Sigmoid colon (tissue), 7 donors: ENCODE measurements around the gene PRRG1. TPM values are rescaled to one million over a fixed set of nuclear protein-coding genes. Genes with fewer than 3 reads are reported as not detected.

Experiments used
- DNase-seq: peaks from one replicate; pipeline ENCODE4 v3.0.0-alpha.2; 2019
- H3K27ac ChIP-seq, 4 donors: fragments of 200-600 bp; sonication (generic); one replicate each; pipeline ENCODE4 v1.5.1; 2016 to 2019; ENCODE audit warnings: mild to moderate bottlenecking in 1 of 4
- H3K27me3 ChIP-seq, 3 donors: fragments of 200-600 bp; sonication (generic); one replicate each; pipeline ENCODE4 v1.5.1; 2019; ENCODE audit warnings: mild to moderate bottlenecking in 1 of 3
- H3K36me3 ChIP-seq, 4 donors: fragments of 200-600 bp; sonication (generic); one replicate each; pipeline ENCODE4 v1.5.1; 2016 to 2019
- H3K4me1 ChIP-seq, 4 donors: fragments of 200-600 bp; sonication (generic); one replicate each; pipeline ENCODE4 v1.5.1; 2017 to 2019
- H3K4me3 ChIP-seq, 4 donors: fragments of 200-600 bp; sonication (generic); one replicate each; pipeline ENCODE4 v1.5.1; 2017 to 2019; ENCODE audit warnings: mild to moderate bottlenecking in 2 of 4, moderate library complexity in 1 of 4
- H3K9me3 ChIP-seq, 4 donors: fragments of 200-600 bp in 3 of 4; sonication (generic) in 3 of 4; one replicate each; pipeline versions ENCODE4 v1.5.1 to v1.6.1; 2013 to 2019
- EP300 ChIP-seq, 4 donors: sonication (generic); formaldehyde crosslinking; IDR thresholded peaks; one replicate each; pipeline ENCODE4 v1.6.1; 2017; ENCODE audit warnings: antibody characterized with exemption in 4 of 4
- POLR2A ChIP-seq, 2 donors: fragments of 450-650 bp; IDR thresholded peaks; one replicate each; pipeline ENCODE4 v1.6.1; 2016; ENCODE audit warnings: antibody characterized with exemption in 2 of 2, mild to moderate bottlenecking in 2 of 2, moderate library complexity in 2 of 2
- POLR2AphosphoS5 ChIP-seq, 4 donors: sonication (generic); formaldehyde crosslinking; IDR thresholded peaks; one replicate each; pipeline ENCODE4 v1.6.1; 2017; ENCODE audit warnings: antibody characterized with exemption in 4 of 4
- WGBS, 2 donors: extraction: QIAGEN DNeasy Blood & Tissue Kit; methylation state at CpG; one replicate each; pipeline ENCODE4 v1.1.7; 2013; 5-methylcytosine and 5-hydroxymethylcytosine counted together
- intact Hi-C: fragments of 100-400 bp; cut with DNase I; formaldehyde crosslinking; loops from one replicate; pipeline ENCODE4 v1.15.1; 2023
- polyA plus RNA-seq, 3 donors: library from polyadenylated mRNA; stranded (reverse); fragments of 200-250 nt; gene quantifications; one replicate each; pipeline ENCODE4 v1.2.3, GENCODE V29; 2013
- total RNA-seq, 4 donors: library from RNA; depleted of rRNA; stranded (reverse); fragments of >200 nt; gene quantifications; one replicate each; pipeline ENCODE4 v1.1.0, GENCODE V29; 2016
- TF ChIP-seq, protein P1 (sequence below), 4 experiments: fragments of 450-650 bp in 3 of 4; fragments of 200-600 bp in 1 of 4; IDR thresholded peaks; one replicate each; pipeline ENCODE4 v1.5.1; 2016 to 2019; ENCODE audit warnings: antibody characterized with exemption in 4 of 4, mild to moderate bottlenecking in 3 of 4, moderate library complexity in 2 of 4
- donor health status: healthy with polysubstance abuse.
- donor health status: Bipolar disorder and iron deficiency.
- donor health status: healthy.

The PRRG1 gene
- total and polyA plus RNA-seq, 7 donors: 1.2 to 8.3 (median 4.2) TPM

DNA sequence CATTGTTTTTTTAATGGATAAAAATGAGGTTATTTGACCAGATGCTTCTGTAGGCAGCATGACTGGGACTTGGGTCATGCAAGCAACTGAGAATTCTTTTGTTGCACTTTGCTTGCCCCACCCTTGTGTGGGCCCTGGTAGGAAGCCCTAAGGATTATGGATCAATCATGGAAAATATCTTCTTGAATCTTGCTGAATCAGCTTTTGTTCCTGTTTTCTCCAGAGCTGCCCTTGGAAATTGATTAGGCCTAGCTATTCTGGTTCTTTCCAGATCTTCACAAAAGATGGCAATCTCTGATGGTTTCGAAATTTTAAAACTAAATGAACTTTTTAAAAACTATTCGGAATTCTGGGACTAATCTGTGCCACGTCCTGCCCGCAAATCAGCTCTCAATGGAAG is 58.6 kb downstream of the PRRG1 start:
- TF ChIP-seq EP300 (IDR thresholded peaks at IDR 0.05) (no peak), POLR2AphosphoS5 (IDR thresholded peaks at IDR 0.05) (no peak), POLR2A (IDR thresholded peaks at IDR 0.05) (no peak)
- TF ChIP-seq, protein P1, sequence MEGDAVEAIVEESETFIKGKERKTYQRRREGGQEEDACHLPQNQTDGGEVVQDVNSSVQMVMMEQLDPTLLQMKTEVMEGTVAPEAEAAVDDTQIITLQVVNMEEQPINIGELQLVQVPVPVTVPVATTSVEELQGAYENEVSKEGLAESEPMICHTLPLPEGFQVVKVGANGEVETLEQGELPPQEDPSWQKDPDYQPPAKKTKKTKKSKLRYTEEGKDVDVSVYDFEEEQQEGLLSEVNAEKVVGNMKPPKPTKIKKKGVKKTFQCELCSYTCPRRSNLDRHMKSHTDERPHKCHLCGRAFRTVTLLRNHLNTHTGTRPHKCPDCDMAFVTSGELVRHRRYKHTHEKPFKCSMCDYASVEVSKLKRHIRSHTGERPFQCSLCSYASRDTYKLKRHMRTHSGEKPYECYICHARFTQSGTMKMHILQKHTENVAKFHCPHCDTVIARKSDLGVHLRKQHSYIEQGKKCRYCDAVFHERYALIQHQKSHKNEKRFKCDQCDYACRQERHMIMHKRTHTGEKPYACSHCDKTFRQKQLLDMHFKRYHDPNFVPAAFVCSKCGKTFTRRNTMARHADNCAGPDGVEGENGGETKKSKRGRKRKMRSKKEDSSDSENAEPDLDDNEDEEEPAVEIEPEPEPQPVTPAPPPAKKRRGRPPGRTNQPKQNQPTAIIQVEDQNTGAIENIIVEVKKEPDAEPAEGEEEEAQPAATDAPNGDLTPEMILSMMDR (IDR thresholded peaks at IDR 0.05): no peak
- no peak for DNase-seq
- intact Hi-C loops: no loop called here
- Histone ChIP-seq H3K4me1 (no peaks in the 10 kb centered on the region), H3K27ac (no peak overlapping the region), H3K4me3 (no peak overlapping the region), H3K9me3 (no peaks in the 10 kb centered on the region), H3K36me3 (no peaks in the 10 kb centered on the region), H3K27me3 (no peaks in the 10 kb centered on the region)
- 95 to 99% methylated on average over 4 of the region's 4 CpGs for WGBS, 2 donors

DNA sequence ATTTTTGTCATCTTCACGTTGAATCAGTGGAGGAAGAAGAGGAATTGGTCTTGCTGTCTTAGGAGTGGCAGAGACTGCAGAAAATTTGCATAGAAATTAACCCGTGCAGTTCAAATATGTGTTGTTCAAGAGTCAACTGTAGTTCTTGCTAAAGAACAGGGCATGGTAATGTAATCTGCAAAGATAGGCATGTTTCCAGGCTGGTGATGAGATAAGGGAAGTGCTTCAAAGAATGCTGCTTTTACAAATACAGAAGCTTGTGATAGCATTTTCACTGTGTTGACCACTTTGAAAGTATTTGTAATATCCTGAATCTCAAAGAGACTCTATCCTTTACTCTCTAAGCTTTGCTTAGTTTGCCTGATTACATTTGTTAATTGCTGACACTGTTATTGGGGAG is 60.1 kb downstream of the PRRG1 start:
- Histone ChIP-seq H3K9me3 (no peaks in the 10 kb centered on the region), H3K4me1 (no peaks in the 10 kb centered on the region), H3K36me3 (no peaks in the 10 kb centered on the region), H3K4me3 (no peak overlapping the region), H3K27me3 (no peaks in the 10 kb centered on the region), H3K27ac (no peak overlapping the region)
- DNase-seq: no peak
- WGBS, 2 donors: 33 to 66% methylated on average over 2 of the region's 2 CpGs
- TF ChIP-seq EP300 (IDR thresholded peaks at IDR 0.05): no peak
- TF ChIP-seq POLR2A (IDR thresholded peaks at IDR 0.05): no peak
- TF ChIP-seq, protein P1 (IDR thresholded peaks at IDR 0.05): no peak
- TF ChIP-seq POLR2AphosphoS5 (IDR thresholded peaks at IDR 0.05): no peak
- intact Hi-C loops: no loop called here

DNA sequence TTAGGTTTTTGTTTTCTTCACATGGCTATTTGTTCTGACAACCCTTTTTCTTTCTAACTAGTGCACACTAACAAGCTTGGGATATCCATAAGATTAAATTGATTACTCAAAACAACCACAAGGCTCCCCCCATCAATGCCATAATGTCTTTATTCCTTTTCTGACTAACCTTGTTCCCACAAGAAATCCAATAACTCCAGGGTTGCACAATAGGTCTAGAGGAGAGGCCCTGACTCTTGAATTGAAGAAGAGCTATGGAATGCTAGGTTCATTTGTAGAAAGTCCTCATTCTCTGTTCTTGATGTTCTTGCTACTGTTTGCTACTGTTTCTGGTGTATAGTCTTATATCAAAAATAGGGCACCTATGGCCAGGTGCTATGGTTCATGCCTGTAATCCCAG is 71.0 kb downstream of the PRRG1 start:
- intact Hi-C loops: no loop called here
- no peak for DNase-seq
- Histone ChIP-seq H3K4me3 (no peak overlapping the region), H3K9me3 (no peaks in the 10 kb centered on the region), H3K4me1 (no peaks in the 10 kb centered on the region), H3K36me3 (no peaks in the 10 kb centered on the region), H3K27me3 (no peaks in the 10 kb centered on the region), H3K27ac (no peak overlapping the region)
- TF ChIP-seq, protein P1 (IDR thresholded peaks at IDR 0.05): no peak
- TF ChIP-seq POLR2A (IDR thresholded peaks at IDR 0.05) (no peak), EP300 (IDR thresholded peaks at IDR 0.05) (no peak), POLR2AphosphoS5 (IDR thresholded peaks at IDR 0.05) (no peak)

DNA sequence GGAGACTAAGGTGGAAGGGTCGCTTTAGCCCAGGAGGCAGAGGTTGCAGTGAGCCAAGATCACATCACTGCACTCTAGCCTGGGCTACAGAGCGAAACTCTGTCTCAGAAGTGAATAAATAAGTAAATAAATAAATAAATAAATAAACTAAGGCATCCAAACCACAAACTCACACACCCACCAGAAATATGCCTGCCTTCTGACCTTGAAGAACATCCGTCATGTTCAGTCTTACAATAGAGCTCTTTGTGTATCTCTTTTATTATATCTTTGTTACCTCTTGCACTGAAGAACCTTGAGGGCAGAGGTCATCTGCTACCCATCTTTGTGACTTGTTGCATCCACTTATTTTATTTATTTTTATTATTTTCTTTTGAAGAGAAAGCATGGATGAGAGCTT is 71.6 kb downstream of the PRRG1 start:
- 85 to 91% methylated on average over 3 of the region's 3 CpGs for WGBS, 2 donors
- intact Hi-C loops: no loop called here
- Histone ChIP-seq H3K4me1 (no peaks in the 10 kb centered on the region), H3K4me3 (no peak overlapping the region), H3K36me3 (no peaks in the 10 kb centered on the region), H3K27ac (no peak overlapping the region), H3K9me3 (no peaks in the 10 kb centered on the region), H3K27me3 (no peaks in the 10 kb centered on the region)
- no peak for DNase-seq
- TF ChIP-seq POLR2A (IDR thresholded peaks at IDR 0.05) (no peak), EP300 (IDR thresholded peaks at IDR 0.05) (no peak), POLR2AphosphoS5 (IDR thresholded peaks at IDR 0.05) (no peak)
- TF ChIP-seq, protein P1 (IDR thresholded peaks at IDR 0.05): no peak

DNA sequence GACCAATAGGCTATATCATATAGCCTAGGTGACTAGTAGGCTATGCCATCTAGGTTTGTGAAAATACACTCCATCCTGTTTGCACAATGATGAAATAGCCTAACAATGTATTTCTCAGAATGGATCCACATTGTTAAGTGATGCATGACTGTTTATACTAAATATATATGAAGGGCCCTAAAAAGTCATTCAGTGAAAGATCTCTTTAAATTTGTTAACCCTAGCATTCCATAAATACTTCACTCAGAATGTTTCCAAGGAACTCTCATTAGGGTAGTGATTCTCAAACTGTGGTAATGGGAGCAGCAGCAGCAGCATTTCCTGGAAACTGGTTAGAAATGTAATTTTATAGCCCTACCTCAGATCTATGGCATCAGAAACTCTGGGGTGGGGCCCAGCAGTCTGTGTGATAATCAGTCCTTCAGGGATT is 74.9 kb downstream of the PRRG1 start:
- intact Hi-C loops: no loop called here
- TF ChIP-seq EP300 (IDR thresholded peaks at IDR 0.05) (no peak), POLR2AphosphoS5 (IDR thresholded peaks at IDR 0.05) (no peak), POLR2A (IDR thresholded peaks at IDR 0.05) (no peak)
- TF ChIP-seq, protein P1 (IDR thresholded peaks at IDR 0.05): no peak
- H3K27me3 ChIP-seq: no peaks in the 10 kb centered on the region
- DNase-seq: no peak
- H3K27ac ChIP-seq: no peak overlapping the region
- no peaks in the 10 kb centered on the region for H3K36me3 ChIP-seq
- H3K4me3 ChIP-seq: no peak overlapping the region
- H3K9me3 ChIP-seq: no peaks in the 10 kb centered on the region
- no peaks in the 10 kb centered on the region for H3K4me1 ChIP-seq
